ENCODE data around the gene CNTF. TPM values are rescaled to one million over a fixed set of nuclear protein-coding genes. Genes with fewer than 3 reads are reported as not detected.

CNTF gene
- total RNA-seq, 1 experiment from 2014 or later: 1.6 TPM

DNA sequence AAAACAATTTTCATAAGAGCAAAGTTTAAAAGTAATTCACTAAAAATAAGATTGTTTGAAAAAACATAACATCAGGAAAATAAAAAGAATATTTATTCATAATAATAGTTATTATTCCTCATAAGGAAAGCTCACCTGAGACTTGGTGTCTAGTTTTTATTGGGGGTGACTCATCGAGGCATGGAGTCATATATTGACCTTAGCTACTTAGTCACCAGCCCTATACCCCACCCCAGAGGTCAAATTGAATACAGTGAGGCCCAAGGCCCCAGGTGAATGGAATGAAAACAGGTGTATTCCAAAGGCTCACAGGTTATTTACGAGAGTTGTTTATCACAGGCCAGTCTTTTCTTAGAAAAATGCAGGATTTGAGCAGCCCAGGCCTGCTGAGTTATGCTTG, 36.9 kb downstream of the CNTF start:
- no peak for TF ChIP-seq NFATC4 (CRISPR knock-in tag; IDR thresholded peaks at IDR 0.05)
- TF ChIP-seq MYBL2 (CRISPR knock-in tag; IDR thresholded peaks at IDR 0.05): no peak
- TF ChIP-seq, protein P1, sequence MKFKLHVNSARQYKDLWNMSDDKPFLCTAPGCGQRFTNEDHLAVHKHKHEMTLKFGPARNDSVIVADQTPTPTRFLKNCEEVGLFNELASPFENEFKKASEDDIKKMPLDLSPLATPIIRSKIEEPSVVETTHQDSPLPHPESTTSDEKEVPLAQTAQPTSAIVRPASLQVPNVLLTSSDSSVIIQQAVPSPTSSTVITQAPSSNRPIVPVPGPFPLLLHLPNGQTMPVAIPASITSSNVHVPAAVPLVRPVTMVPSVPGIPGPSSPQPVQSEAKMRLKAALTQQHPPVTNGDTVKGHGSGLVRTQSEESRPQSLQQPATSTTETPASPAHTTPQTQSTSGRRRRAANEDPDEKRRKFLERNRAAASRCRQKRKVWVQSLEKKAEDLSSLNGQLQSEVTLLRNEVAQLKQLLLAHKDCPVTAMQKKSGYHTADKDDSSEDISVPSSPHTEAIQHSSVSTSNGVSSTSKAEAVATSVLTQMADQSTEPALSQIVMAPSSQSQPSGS (CRISPR knock-in tag; IDR thresholded peaks at IDR 0.05; ENCODE audit: borderline replicate concordance, low read depth): no peak
- TF ChIP-seq CBFB (CRISPR knock-in tag; IDR thresholded peaks at IDR 0.05; ENCODE audit: low read depth): no peak
- Mint-ChIP-seq H3K27ac (no peak overlapping the region), H3K27me3 (ENCODE audit: low read depth) (no peaks in the 10 kb centered on the region; the same call in 1 of the 2 replicates), H3K9me3 (peaks cover 12% of the 10 kb centered on the region), H3K4me3 (no peak overlapping the region), H3K36me3 (no peaks in the 10 kb centered on the region), H3K4me1 (peaks cover under 1% of the 10 kb centered on the region; the same call in 1 of the 2 replicates)
- no peak for ATAC-seq
- ChIA-PET POLR2A (no interaction called here), CTCF (no interaction called here)
- no peak for DNase-seq (ENCODE audit: low spot score)

DNA sequence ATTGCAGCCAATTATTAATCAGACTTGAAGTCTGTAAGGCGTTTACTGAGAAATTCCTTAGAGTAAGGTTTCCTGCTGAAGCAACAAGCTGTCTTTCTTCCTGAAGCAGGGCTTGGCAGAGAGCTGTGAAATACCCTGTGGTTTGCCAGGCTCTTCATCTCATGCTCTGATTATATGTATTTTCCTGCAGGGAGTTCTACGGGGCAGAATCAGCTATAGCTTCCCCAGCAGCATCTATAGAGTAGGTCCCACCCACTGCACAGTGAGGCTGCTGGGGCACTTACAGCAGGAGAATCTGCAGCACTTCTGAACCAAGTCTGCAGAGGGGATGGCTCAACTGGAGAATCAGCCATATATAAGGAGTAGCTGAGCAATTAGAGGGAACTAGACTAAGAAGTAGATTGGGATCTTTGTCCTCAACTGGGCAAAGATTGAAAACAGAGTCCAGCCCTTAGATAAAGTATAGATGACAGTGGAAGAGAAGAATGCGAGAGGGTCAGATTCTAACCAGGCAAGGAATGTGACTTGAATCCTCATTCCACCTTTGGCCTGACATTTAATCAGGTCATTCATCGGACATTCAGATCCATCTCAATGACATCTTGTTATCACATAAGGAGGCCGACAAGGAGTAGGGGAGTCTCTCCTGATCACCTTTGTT, 37.6 kb downstream of the CNTF start:
- CTCF ChIA-PET: interaction anchor here (0.6 kb wide), 1 partner anchor 522 kb away, joined by 4 read pairs; no protein-coding TSS in a partner anchor
- DNase-seq (ENCODE audit: low spot score): no peak
- POLR2A ChIA-PET: interaction anchor here (0.7 kb wide), 1 partner anchor 149 kb away, joined by 3 read pairs; no protein-coding TSS in a partner anchor
- Mint-ChIP-seq H3K9me3 (peaks cover 15% of the 10 kb centered on the region), H3K27me3 (ENCODE audit: low read depth) (no peaks in the 10 kb centered on the region; the same call in 1 of the 2 replicates), H3K4me1 (no peaks in the 10 kb centered on the region), H3K36me3 (no peaks in the 10 kb centered on the region), H3K4me3 (no peak overlapping the region), H3K27ac (no peak overlapping the region)
- TF ChIP-seq, protein P2, sequence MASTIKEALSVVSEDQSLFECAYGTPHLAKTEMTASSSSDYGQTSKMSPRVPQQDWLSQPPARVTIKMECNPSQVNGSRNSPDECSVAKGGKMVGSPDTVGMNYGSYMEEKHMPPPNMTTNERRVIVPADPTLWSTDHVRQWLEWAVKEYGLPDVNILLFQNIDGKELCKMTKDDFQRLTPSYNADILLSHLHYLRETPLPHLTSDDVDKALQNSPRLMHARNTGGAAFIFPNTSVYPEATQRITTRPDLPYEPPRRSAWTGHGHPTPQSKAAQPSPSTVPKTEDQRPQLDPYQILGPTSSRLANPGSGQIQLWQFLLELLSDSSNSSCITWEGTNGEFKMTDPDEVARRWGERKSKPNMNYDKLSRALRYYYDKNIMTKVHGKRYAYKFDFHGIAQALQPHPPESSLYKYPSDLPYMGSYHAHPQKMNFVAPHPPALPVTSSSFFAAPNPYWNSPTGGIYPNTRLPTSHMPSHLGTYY (CRISPR knock-in tag; IDR thresholded peaks at IDR 0.05): no peak
- ATAC-seq: no peak

DNA sequence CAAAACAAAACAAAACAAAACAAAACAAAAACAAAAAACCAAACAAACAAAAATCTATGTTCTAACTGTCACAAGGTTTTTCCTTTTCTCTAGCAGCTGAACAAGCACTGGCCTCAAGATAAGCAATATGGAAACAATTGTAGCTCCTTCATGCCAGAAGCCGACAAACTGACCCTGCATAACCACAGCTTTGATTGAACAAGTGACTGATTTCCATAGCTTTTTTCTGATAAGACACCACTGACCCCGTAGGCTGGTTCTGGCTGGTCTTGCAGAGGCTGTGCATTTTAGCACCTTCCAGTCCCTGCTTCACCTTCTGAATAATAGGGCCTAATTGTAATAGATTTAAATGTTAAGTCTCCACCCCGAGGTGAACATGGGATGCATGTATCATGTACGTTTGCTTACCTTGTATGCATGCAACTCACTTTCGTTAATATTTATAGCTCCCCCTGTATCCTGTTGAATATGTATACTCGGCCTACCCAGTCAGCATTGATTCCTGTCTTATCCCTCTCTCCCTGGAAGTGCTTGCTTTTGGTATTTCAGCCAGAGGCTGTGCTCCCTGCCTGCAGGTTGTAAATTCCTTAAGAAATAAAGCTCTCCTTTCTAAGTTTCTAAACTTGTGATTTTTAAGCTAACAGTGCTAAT, 49.6 kb downstream of the CNTF start:
- ChIA-PET POLR2A (no interaction called here), CTCF (interaction anchor here (0.6 to 1.4 kb wide), 3 partner anchors 104 to 386 kb away, joined by 3 to 5 read pairs (median 5); no protein-coding TSS in a partner anchor)
- Mint-ChIP-seq H3K9me3 (no peaks in the 10 kb centered on the region), H3K27me3 (ENCODE audit: low read depth) (no peaks in the 10 kb centered on the region), H3K36me3 (no peaks in the 10 kb centered on the region), H3K4me1 (no peaks in the 10 kb centered on the region), H3K27ac (no peak overlapping the region), H3K4me3 (no peak overlapping the region)
- TF ChIP-seq, protein P3, sequence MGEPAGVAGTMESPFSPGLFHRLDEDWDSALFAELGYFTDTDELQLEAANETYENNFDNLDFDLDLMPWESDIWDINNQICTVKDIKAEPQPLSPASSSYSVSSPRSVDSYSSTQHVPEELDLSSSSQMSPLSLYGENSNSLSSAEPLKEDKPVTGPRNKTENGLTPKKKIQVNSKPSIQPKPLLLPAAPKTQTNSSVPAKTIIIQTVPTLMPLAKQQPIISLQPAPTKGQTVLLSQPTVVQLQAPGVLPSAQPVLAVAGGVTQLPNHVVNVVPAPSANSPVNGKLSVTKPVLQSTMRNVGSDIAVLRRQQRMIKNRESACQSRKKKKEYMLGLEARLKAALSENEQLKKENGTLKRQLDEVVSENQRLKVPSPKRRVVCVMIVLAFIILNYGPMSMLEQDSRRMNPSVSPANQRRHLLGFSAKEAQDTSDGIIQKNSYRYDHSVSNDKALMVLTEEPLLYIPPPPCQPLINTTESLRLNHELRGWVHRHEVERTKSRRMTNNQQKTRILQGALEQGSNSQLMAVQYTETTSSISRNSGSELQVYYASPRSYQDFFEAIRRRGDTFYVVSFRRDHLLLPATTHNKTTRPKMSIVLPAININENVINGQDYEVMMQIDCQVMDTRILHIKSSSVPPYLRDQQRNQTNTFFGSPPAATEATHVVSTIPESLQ (CRISPR knock-in tag; IDR thresholded peaks at IDR 0.05): no peak
- TF ChIP-seq, protein P2 (CRISPR knock-in tag; IDR thresholded peaks at IDR 0.05): no peak
- TF ChIP-seq, protein P4, sequence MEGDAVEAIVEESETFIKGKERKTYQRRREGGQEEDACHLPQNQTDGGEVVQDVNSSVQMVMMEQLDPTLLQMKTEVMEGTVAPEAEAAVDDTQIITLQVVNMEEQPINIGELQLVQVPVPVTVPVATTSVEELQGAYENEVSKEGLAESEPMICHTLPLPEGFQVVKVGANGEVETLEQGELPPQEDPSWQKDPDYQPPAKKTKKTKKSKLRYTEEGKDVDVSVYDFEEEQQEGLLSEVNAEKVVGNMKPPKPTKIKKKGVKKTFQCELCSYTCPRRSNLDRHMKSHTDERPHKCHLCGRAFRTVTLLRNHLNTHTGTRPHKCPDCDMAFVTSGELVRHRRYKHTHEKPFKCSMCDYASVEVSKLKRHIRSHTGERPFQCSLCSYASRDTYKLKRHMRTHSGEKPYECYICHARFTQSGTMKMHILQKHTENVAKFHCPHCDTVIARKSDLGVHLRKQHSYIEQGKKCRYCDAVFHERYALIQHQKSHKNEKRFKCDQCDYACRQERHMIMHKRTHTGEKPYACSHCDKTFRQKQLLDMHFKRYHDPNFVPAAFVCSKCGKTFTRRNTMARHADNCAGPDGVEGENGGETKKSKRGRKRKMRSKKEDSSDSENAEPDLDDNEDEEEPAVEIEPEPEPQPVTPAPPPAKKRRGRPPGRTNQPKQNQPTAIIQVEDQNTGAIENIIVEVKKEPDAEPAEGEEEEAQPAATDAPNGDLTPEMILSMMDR (IDR thresholded peaks at IDR 0.05): no peak
- TF ChIP-seq JAZF1 (CRISPR knock-in tag; IDR thresholded peaks at IDR 0.05) (no peak), HMGA2 (CRISPR knock-in tag; IDR thresholded peaks at IDR 0.05) (no peak), CBFB (CRISPR knock-in tag; IDR thresholded peaks at IDR 0.05; ENCODE audit: low read depth) (no peak), CREB1 (CRISPR knock-in tag; IDR thresholded peaks at IDR 0.05) (no peak), SOX15 (CRISPR knock-in tag; IDR thresholded peaks at IDR 0.05) (no peak)
- TF ChIP-seq, protein P1 (CRISPR knock-in tag; IDR thresholded peaks at IDR 0.05; ENCODE audit: borderline replicate concordance, low read depth): no peak
- TF ChIP-seq, protein P5, sequence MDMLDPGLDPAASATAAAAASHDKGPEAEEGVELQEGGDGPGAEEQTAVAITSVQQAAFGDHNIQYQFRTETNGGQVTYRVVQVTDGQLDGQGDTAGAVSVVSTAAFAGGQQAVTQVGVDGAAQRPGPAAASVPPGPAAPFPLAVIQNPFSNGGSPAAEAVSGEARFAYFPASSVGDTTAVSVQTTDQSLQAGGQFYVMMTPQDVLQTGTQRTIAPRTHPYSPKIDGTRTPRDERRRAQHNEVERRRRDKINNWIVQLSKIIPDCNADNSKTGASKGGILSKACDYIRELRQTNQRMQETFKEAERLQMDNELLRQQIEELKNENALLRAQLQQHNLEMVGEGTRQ (CRISPR knock-in tag; IDR thresholded peaks at IDR 0.05): no peak
- TF ChIP-seq, protein P6, sequence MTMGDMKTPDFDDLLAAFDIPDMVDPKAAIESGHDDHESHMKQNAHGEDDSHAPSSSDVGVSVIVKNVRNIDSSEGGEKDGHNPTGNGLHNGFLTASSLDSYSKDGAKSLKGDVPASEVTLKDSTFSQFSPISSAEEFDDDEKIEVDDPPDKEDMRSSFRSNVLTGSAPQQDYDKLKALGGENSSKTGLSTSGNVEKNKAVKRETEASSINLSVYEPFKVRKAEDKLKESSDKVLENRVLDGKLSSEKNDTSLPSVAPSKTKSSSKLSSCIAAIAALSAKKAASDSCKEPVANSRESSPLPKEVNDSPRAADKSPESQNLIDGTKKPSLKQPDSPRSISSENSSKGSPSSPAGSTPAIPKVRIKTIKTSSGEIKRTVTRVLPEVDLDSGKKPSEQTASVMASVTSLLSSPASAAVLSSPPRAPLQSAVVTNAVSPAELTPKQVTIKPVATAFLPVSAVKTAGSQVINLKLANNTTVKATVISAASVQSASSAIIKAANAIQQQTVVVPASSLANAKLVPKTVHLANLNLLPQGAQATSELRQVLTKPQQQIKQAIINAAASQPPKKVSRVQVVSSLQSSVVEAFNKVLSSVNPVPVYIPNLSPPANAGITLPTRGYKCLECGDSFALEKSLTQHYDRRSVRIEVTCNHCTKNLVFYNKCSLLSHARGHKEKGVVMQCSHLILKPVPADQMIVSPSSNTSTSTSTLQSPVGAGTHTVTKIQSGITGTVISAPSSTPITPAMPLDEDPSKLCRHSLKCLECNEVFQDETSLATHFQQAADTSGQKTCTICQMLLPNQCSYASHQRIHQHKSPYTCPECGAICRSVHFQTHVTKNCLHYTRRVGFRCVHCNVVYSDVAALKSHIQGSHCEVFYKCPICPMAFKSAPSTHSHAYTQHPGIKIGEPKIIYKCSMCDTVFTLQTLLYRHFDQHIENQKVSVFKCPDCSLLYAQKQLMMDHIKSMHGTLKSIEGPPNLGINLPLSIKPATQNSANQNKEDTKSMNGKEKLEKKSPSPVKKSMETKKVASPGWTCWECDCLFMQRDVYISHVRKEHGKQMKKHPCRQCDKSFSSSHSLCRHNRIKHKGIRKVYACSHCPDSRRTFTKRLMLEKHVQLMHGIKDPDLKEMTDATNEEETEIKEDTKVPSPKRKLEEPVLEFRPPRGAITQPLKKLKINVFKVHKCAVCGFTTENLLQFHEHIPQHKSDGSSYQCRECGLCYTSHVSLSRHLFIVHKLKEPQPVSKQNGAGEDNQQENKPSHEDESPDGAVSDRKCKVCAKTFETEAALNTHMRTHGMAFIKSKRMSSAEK (CRISPR knock-in tag; IDR thresholded peaks at IDR 0.05; ENCODE audit: borderline replicate concordance): no peak
- DNase-seq (ENCODE audit: low spot score): no peak
- no peak for ATAC-seq
